ENCODE data around the gene NKPD1.

GRCh38 chr19:45184115-45184514 lies 23.3 kb upstream of the NKPD1 start:
- TF ChIP-seq CTCF (IDR thresholded peaks at IDR 0.05) (no peak), EP300 (IDR thresholded peaks at IDR 0.05) (no peak)
